A673 (cell line): ENCODE data around the gene UAP1L1.

Experiments
- CTCF ChIP-seq: fragments of 300-800, 200-600 bp; sonication (generic); conservative IDR thresholded peaks from 2 replicates; pipeline ENCODE4 v1.5.1; 2017; ENCODE audit warnings: low read depth, mild to moderate bottlenecking, antibody characterized with exemption, low read length, moderate library complexity, mixed read lengths
- EZH2 ChIP-seq: fragments of 200-600 bp; sonication (generic); IDR thresholded peaks from 2 replicates; pipeline ENCODE4 v1.6.1; 2017; ENCODE audit warnings: borderline replicate concordance, low read depth, mild to moderate bottlenecking, mixed read lengths, antibody characterized with exemption, low read length; ENCODE audit not compliant: poor library complexity, severe bottlenecking

- no peak for TF ChIP-seq CTCF
- TF ChIP-seq EZH2: no peak
Observed at GRCh38 chr9:137062384-137062783, 14.9 kb upstream of the UAP1L1 start.
